Measurements from ENCODE around the gene ZNRF2.

DNA sequence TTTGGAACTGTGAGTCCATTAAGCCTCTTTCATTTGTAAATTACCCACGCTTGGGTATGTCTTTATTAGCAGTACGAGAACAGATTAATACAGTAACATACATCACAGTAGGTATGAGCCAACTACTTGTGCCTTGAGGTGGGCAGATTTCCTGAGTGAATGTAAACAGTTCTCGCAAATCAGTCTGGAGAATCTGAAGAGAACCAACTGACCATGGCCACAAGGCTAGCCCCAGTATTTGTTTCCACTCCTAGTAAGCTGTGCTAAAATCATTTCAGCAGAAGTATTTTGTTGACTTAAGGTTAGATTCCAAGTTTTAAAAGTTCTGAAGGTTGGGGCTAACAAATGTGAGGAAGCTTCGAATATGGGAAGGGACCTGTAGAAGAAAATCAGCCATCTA is 111.3 kb downstream of the ZNRF2 start:
- no peak for TF ChIP-seq EZH2phosphoT487 (IDR thresholded peaks at IDR 0.05; ENCODE audit: low read depth, severe bottlenecking, unreplicated experiment)
- TF ChIP-seq, protein P1, sequence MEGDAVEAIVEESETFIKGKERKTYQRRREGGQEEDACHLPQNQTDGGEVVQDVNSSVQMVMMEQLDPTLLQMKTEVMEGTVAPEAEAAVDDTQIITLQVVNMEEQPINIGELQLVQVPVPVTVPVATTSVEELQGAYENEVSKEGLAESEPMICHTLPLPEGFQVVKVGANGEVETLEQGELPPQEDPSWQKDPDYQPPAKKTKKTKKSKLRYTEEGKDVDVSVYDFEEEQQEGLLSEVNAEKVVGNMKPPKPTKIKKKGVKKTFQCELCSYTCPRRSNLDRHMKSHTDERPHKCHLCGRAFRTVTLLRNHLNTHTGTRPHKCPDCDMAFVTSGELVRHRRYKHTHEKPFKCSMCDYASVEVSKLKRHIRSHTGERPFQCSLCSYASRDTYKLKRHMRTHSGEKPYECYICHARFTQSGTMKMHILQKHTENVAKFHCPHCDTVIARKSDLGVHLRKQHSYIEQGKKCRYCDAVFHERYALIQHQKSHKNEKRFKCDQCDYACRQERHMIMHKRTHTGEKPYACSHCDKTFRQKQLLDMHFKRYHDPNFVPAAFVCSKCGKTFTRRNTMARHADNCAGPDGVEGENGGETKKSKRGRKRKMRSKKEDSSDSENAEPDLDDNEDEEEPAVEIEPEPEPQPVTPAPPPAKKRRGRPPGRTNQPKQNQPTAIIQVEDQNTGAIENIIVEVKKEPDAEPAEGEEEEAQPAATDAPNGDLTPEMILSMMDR (IDR thresholded peaks at IDR 0.05; ENCODE audit: poor library complexity), result no peak
- TF ChIP-seq EZH2 (IDR thresholded peaks at IDR 0.05; ENCODE audit: borderline replicate concordance), result no peak
